ENCODE measurements around the gene ZNF81. TPM values are rescaled to one million over a fixed set of nuclear protein-coding genes. Genes with fewer than 3 reads are reported as not detected.
"Not testable (repeated sequence)": the region's sequence is repeated elsewhere in the genome, so short reads cannot be mapped to it uniquely, and the experiment has no call there.

ZNF81 gene
- total RNA-seq (2021; fragmentation: NEBNext Ultra II Directional; extraction: Animal tissue kit (Norgen Biotek cat#: 25700)): 1 to 10 TPM; 5.1 to 8.3 (median 6.2) TPM
- long read RNA-seq: 0 reads

DNA sequence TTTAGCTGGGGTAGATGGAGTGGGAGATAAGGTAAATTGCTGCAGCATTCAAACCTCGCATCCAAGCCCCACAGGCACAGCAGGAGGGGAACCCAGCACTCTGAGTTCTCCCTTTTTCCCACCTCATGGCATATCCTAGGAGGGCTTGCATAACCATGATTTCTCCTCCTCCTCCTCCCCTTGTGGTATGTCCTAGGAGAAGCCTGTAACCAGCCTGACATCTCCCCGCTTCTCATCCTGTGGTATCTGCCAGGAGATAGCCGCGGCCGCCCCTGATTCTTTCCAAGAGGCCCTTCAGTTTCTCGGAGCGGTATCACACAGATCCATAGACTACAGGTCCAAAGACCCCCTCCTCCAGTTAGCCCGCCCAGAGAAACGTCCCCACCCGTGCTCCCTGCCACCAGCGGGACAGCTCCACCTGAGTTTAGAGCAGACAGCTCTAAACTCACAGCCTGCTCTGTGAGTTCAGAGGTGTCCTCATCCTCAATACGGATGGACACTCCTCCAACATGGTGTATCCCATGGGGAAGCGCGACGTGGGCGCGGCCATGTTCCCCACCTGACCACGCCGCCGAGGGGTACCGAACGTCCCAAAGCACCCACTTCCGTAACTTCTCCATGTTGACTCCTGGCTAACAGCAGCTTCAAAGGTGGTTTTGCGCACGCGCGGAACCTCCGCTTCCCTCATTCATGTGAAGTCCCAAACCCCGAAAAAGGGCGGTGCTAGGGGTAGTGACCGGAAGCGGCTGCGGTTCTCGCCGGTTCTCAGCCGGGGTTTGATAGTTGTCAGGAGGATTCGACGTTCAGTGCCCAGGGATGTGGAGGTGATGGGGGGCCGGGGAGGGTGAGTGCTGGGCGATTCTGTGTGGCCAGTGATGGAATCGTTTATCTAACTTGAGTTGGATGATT, at the start of gene ZNF81:
Gene ZNF81, plus strand, starts transcription at position 739 of the 909 bp plus-strand sequence. CDS start 9,366 bp downstream, outside the sequence.
- no peaks in the 10 kb centered on the region for H3K36me3 Mint-ChIP-seq (ENCODE audit: low read depth)
- DNase-seq: peak; percentile 96
- H3K27me3 Mint-ChIP-seq (ENCODE audit: insufficient read depth): no peaks in the 10 kb centered on the region; the same call in 1 of the 2 replicates
- TF ChIP-seq, protein P1, sequence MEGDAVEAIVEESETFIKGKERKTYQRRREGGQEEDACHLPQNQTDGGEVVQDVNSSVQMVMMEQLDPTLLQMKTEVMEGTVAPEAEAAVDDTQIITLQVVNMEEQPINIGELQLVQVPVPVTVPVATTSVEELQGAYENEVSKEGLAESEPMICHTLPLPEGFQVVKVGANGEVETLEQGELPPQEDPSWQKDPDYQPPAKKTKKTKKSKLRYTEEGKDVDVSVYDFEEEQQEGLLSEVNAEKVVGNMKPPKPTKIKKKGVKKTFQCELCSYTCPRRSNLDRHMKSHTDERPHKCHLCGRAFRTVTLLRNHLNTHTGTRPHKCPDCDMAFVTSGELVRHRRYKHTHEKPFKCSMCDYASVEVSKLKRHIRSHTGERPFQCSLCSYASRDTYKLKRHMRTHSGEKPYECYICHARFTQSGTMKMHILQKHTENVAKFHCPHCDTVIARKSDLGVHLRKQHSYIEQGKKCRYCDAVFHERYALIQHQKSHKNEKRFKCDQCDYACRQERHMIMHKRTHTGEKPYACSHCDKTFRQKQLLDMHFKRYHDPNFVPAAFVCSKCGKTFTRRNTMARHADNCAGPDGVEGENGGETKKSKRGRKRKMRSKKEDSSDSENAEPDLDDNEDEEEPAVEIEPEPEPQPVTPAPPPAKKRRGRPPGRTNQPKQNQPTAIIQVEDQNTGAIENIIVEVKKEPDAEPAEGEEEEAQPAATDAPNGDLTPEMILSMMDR (IDR thresholded peaks at IDR 0.05): no peak
- peak within 1 kb of the TSS; percentile 96 for H3K27ac Mint-ChIP-seq
- peak within 1 kb of the TSS; percentile 99 for H3K4me3 Mint-ChIP-seq
- peaks cover 11% of the 10 kb centered on the region; the same call in 1 of the 2 replicates for H3K4me1 Mint-ChIP-seq (ENCODE audit: low read depth)
- H3K9me3 Mint-ChIP-seq: no peaks in the 10 kb centered on the region

DNA sequence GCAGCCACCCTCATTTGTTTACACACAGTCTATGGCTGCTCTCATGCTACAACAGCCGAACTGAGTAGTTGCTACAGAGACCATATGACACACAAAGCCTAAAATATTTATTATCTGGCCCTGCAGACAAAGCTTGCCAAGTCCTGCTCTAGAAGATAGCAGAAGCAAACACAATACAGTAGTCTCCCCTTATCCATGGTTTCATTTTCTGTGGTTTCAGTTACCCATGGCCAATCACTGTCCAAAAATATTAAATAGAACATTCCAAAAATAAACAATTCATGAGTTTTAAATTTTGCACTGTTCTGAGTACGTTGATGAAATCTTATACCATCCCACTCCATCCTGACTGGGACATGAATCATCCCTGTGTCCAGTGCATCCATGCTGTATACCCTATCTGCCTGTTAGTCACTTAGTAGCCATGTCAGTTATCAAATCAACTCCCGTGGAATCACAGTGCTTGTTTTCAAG, 40.2 kb upstream of the ZNF81 start:
- no peaks in the 10 kb centered on the region for H3K36me3 Mint-ChIP-seq (ENCODE audit: low read depth)
- H3K4me3 Mint-ChIP-seq: peak overlapping the region; percentile 79
- peak; percentile 66 for DNase-seq
- peaks cover 16% of the 10 kb centered on the region for H3K4me1 Mint-ChIP-seq (ENCODE audit: low read depth)
- H3K27ac Mint-ChIP-seq: peak overlapping the region; percentile 84
- H3K27me3 Mint-ChIP-seq (ENCODE audit: insufficient read depth): peaks cover 2% of the 10 kb centered on the region; the same call in 1 of the 2 replicates
- TF ChIP-seq, protein P1 (IDR thresholded peaks at IDR 0.05): no peak
- no peaks in the 10 kb centered on the region for H3K9me3 Mint-ChIP-seq

DNA sequence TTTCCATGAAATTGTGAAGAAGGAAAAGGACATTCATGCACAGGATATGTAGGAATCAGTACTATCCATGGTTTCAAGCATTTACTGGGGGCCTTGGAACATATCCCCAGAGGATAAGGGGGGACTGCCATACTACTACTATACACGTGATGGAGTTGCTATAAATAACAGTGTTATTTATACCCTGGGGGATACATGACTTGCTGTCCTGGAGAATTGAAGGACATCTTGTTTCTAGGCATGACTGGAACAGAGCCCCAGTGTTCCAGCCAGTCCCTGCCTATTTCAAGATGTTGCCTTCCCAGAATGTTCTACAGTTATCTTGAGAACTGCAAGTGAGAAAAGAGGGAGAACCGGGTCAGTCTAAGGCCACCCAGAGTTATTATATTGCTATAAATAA, 39.6 kb upstream of the ZNF81 start:
- TF ChIP-seq, protein P1 (IDR thresholded peaks at IDR 0.05): no peak
- no peak for DNase-seq
- Mint-ChIP-seq H3K4me3 (peak overlapping the region; percentile 79), H3K4me1 (ENCODE audit: low read depth) (peaks cover 16% of the 10 kb centered on the region), H3K27me3 (ENCODE audit: insufficient read depth) (peaks cover 4% of the 10 kb centered on the region; the same call in 1 of the 2 replicates), H3K36me3 (ENCODE audit: low read depth) (no peaks in the 10 kb centered on the region), H3K9me3 (no peaks in the 10 kb centered on the region; the same call in 1 of the 2 replicates), H3K27ac (peak overlapping the region; percentile 84)

DNA sequence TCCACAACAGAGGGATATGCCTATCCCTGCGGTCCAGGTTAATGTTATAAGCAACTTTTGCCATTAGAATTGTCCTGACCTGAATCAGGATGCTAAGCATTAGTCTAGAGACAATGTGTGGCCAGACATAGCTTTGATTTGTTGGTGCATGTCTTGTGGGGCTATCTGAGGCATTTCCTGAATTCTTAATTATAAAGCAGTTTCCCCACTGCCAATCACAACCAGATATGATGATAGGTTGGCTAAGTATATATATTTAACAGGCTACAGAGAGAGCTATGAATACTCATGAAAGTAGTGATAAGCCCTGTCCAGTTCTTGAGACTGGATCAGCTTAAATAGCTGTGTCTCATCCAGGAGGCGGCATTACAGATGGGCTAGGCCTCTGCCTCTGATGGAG, 37.8 kb upstream of the ZNF81 start:
- H3K4me3 Mint-ChIP-seq: no peak overlapping the region
- H3K27ac Mint-ChIP-seq: no peak overlapping the region
- H3K27me3 Mint-ChIP-seq (ENCODE audit: insufficient read depth): peaks cover 6% of the 10 kb centered on the region
- TF ChIP-seq, protein P1 (IDR thresholded peaks at IDR 0.05): no peak
- no peak for DNase-seq
- no peaks in the 10 kb centered on the region; the same call in 1 of the 2 replicates for H3K9me3 Mint-ChIP-seq
- no peaks in the 10 kb centered on the region for H3K36me3 Mint-ChIP-seq (ENCODE audit: low read depth)
- peaks cover 16% of the 10 kb centered on the region for H3K4me1 Mint-ChIP-seq (ENCODE audit: low read depth)

DNA sequence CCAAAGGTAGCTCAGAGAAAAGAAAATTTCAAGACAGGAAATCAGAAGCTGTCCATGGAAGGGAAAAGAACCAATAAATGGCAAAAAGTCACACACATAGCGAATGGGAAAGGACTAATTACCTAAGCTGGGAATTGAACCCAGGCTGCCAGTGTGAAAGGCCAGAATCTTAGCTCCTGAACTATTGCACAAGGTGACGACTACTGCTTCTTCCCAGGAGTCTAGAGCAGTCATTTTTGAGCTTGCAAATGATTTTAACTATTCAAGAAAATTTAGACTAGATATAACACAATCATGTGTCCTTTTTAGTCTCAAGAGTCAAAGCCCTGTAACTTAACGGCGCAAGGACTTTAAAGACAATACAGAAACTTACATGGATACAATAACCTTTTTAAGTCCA, 34.1 kb upstream of the ZNF81 start:
- Mint-ChIP-seq H3K36me3 (ENCODE audit: low read depth) (no peaks in the 10 kb centered on the region), H3K4me1 (ENCODE audit: low read depth) (no peaks in the 10 kb centered on the region), H3K27me3 (ENCODE audit: insufficient read depth) (peaks cover 10% of the 10 kb centered on the region), H3K9me3 (no peaks in the 10 kb centered on the region; the same call in 1 of the 2 replicates), H3K27ac (no peak overlapping the region), H3K4me3 (no peak overlapping the region)
- DNase-seq: peak; percentile 9
- TF ChIP-seq, protein P1 (IDR thresholded peaks at IDR 0.05): no peak

DNA sequence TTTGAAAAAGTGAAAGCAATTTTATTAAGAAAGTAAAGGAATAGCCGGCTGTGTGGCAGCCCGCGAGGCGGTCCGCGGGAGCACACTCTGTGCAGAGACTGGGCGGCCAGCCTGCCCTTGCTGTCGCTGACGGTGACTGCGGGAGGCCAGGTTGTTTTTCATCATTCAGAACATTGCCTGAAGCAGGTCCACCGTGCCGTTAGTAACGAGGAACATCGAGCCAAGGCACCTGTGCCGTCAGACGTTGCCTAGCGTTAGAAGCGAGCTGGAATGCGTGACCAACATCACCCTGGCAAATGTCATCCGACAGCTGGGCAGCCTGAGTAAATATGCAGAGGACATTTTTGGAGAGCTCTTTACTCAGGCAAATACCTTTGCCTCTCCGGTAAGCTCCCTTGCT, 33.6 kb upstream of the ZNF81 start:
- not testable (repeated sequence) for DNase-seq; H3K36me3 Mint-ChIP-seq (ENCODE audit: low read depth); H3K9me3 Mint-ChIP-seq; H3K27ac Mint-ChIP-seq; H3K4me1 Mint-ChIP-seq (ENCODE audit: low read depth); H3K4me3 Mint-ChIP-seq
- peaks cover 11% of the 10 kb centered on the region for H3K27me3 Mint-ChIP-seq (ENCODE audit: insufficient read depth)
